NCI-H1417 treated with DMSO at 0.1 percent for 48 hours (cell line): Measurements from ENCODE around the gene FBXW12.
"Not testable (repeated sequence)": the region's sequence is repeated elsewhere in the genome, so short reads cannot be mapped to it uniquely, and the experiment has no call there.

Experiments used
- DNase-seq: peaks from one replicate; lab custom pipeline; 2025; lab: John Stamatoyannopoulos, UW

FBXW12 gene

DNA sequence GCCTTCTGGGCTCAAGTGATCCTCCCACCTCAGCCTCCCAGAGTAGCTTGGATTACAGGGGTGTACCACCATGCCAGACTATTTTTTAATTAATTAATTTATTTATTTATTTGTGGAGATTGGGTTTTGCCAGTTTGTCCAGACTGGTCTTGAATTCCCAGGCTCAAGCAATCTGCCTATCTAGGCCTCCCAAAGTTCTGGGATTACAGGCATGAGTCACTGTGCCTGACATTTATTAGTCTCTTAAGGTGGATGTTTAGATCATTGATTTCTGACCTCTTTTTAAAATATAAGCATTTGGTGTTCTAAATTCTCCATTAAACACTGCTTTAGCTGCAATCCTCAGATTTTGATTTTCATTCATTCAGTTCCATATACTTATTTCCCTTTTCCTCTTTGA lies 15.6 kb downstream of the FBXW12 start:
- DNase-seq = no peak

DNA sequence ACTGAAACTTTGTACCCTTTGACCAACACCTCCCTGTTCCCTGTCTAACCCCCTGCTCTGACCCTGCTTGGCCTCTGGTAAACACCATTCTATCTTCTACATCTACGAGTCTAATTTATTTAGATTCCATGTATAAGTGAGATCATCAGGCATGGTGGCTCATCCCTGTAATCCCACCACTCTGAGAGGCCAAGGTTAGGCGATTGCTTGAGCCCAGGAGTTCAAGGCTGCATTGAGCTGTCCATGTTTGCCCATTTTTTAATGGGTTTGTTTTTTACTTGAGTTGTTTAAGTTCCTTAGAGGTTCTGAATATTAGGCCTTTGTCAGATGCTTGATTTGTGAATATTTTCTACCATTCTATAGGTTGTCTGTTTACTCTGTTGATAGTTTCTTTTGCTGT lies 16.9 kb downstream of the FBXW12 start:
- no peak for DNase-seq

DNA sequence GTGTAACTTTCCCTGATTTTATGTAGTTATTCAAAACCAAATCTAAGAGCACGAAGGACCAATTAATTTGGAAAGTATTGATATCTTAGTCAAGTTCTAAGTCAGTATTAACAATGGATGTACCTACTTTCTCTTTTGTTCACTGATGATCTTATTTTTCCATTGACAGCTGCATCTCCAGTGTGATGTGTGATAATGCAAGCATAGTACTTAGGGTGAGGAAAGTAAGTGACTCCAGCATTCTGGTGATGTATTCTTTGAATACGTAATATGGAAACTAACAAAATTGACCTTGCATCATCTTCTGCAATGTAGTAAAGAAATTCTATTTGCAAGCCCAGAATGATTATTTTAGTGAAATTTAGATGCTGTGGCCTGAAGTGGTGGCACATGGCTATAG lies 22.4 kb downstream of the FBXW12 start:
- DNase-seq = no peak

DNA sequence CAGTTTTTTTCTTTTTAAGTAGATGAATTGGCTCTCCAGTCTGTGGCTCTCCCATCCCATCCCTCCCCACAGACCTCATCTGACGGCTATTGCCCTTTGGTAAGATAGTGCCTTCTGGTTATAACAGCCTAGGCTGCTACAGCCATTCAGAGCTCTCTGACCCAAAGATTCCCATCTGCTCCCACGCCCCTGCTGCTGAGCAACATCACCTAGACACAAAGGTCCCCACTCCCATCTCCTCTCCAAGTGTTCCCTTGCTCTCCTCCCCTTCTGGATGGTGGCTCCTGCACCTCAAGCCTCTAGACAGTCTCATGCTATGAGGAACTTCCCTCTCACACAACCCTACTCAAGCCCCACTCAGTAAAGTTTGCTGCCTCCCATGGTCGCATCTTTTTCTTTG lies 23.7 kb downstream of the FBXW12 start:
- no peak for DNase-seq

DNA sequence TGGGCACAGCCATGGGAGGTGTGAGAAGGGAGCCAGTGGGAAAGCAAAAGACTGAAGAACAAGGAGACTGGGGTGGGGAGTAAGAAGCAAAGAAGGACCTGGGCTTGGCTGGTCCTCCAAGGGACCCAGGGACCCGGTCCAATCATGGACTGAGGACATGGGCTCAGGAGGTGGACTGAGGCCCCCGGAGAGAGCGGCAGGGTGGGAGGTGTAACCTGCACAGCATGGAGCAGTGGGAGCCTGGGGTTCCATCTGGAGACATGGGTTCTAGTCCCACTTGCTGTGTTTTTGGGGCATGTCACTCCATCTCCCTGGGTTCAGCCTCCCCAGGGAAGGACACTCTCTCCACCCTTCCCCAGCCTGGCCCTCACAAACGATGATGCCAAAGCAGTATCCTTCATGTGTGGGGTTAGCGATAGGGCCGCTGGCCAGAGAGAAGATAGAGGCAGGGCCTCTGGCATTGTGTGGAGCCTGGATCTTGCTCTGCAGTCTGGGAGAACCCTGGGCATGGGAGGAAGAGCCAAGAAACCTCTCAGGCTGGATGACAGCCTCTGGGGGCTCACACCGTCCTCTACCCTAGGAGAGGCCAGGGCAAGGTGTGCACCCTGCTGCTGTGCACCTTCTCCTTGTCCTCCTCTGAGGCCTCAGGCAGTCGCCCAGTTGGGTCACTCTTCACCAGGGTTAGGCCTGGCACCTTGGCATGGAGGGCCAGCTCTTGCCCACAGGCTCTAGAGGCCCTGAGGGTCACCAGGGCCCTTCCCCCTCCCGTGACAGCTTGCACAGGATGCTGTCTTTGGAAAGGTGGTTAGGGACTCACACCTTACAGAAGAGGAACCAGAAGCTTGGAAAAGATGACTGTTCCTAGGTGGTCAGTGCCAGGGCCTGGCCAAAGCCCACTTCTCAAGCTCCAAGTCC lies 26.0 kb downstream of the FBXW12 start:
- DNase-seq = no peak

DNA sequence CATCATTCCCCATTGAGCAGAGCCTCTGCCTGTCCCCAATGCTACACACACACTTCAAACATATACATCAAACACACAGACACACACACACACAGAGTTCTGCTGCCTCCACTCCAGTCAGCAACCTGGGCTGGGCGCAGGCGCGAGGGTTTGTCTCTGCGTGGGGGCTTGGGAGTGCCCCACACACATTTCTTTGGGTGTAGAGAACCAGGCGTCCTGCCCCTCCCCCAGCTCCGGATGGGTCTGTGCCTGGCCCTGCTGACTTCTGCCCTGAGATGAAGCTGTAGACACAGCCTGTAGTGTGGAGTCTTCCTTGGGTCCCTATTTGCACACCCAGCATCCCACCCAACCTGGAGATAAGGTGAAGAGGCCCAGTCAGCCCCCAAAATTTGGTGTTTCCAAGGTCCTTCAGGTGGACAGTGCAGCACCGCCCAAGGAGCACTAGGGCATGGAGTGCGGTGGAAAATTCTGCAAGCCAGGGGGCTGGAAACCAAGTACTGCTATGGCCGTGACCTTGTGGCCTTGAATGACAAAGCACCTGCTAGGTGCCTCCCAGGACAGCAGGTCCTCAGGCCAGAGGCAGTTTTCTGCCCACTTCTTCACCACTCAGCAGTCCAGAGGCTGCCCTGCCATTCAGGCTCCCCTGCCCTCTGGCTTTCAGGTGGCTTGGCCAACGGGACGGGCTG lies 26.8 kb downstream of the FBXW12 start:
- no peak for DNase-seq

DNA sequence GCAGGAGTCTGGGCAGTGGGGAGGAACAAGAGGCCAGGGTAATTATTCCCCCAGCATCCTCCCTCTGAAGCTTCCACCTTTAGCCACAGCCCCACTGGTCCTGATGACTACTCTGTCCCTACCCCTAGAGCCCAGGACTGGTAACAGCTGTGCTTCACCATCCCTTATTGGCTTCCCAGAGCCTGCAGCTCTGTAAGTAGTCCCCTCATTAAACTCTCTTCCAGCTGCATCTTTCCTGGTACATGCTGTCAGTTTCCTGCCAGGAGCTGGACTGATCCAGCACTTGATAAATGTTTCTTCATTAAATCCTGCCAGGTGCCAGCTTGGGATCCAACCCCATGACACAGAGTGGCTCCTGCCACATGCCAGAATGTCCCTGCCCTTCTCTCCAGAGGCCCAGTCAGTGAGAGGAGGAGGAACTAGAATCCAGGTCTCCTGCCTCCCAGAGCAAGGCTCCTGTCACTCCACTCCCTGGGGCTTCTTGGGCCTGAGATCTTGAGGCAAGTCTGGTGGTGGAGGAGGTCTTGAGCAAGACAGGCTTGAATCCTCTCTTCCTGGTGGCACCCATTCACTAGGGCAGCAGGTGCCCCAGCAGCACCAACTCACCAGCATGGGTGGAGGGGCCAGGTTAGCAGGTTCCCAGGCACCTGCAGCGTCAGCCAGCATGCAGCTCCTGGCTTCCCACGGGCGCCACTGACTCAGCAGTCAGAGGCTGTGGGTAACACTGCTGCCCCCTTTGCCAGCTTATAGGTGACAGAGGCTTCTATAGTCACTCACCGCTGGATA lies 27.6 kb downstream of the FBXW12 start:
- DNase-seq = no peak

DNA sequence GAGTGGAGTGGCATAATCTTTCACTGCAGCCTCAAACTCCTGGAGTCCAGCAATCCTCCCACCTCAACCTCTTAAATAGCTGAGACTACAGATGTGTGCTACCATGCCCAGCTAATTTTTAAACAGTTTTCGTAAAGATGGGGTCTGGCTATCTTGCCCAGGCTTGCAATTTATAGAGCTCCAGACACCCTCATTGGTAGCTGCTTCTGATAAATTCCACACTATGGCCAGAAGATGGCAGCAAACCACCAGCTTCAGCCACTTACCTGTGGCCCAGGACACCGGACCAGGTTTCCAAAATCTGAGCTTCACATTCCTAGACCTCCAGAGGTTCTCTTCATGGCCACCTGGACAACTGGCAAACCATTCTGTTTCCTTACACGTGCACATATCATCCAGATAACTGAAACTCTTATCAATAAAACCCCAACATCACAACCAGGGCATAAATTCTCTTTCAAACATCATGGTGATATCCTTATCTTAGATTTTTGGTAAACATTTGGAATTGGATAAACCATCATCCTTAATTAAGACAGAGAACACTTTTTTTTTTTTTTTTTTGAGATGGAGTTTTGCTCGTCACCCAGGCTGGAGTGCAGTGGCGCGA lies 28.9 kb downstream of the FBXW12 start:
- no peak for DNase-seq

DNA sequence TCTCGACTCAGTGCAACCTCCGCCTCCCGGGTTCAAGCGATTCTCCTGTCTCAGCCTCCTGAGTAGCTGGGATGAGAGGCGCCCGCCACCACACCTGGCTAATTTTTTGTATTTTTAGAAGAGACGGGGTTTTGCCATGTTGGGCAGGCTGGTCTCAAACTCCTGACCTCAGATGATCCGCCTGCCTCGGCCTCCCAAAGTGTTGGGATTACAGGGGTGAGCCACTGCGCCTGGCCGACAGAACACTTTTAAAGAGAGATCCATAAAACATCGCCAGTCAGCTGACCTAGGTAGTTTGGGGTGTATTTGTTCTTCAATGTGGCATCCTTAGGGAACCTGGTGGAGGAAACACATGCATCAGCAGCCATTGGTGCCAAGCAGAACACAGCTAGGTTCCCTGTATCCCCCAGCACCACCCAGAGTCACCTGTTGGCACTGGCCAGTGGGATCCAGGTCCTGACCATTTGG lies 29.4 kb downstream of the FBXW12 start:
- DNase-seq = not testable (repeated sequence)

DNA sequence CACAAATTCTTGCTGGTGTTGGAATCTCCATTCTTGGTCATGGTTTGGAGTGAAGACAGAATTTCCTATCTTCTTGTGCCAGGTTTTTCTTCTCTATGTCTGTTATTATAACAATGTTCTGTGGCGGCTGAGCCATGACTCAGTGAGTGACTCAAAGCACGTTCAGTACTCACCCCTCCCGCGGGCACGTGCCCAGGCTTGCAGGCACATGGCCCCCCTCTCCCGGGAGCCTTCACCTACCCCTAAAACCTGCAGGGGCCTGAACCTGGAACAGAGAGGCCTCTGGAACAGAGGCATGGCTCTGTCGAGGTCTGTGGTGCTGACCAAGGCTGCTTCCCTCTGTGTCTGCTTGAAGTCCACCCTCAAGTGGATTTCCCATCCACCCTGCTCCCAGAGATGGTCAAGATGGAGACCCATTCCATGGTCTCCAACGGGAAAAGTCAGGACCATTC lies 30.3 kb downstream of the FBXW12 start:
- no peak for DNase-seq

DNA sequence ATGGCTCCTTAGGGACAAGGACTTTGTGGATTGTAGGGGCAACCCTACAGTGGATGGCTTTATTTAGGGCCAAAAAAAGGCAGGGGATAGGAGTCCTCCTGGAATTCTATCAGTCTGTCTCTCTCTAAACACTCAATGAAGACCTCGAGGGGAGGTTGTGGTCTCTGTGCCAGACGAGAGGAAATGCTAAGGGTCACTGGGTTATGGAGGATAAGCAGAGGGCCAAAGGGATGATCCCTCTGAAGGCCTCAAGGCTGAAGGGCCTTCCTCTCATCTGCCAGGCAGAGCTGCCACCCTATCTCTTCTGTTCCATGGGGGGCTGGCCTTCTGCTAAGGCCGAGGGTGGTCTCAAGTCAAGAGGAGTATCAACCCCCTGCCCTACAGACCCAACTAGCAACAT lies 30.9 kb downstream of the FBXW12 start:
- no peak for DNase-seq

DNA sequence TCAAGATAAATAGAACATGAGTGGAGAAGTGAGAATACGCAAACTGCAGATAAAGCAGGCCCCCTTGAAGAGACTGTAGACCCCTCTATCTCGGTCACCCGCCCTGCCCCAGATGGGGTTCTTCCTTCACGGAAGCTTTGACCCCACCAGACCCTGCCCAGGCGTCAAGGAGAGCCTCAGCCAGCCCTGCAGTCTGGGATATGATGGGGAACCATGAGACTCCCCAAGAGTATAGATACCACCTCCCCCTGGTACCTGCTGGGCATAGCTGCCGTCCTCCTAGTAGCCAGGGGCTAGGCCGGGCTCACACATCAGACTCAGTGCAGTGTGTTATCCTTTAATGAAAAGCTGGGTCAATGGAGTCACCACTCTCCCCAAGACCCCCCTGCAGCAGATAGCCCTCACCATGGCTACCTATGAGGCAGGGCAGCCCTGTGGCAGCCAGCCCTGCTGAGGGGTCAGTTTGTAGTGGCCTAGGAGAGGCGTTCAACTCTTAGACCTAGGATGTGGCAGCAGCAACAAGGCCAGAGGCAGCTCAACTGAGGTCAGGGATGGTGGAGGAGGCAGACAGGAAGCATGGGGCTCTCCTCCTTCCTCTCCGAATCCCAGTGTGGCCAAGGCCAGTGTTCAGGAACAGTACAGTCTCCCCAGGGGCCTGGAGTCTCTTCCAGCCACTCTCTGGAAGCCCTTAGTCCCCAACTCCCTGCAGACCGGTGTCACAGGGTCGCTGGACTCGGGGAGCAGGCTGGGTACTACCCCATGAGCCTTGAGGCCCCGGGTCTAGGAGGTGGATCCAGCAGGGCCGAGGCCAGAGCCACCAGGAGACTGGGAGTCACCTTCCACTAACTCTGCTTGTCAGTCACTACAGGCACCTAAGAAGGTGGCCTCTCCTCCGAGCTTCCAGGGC lies 31.8 kb downstream of the FBXW12 start:
- no peak for DNase-seq

DNA sequence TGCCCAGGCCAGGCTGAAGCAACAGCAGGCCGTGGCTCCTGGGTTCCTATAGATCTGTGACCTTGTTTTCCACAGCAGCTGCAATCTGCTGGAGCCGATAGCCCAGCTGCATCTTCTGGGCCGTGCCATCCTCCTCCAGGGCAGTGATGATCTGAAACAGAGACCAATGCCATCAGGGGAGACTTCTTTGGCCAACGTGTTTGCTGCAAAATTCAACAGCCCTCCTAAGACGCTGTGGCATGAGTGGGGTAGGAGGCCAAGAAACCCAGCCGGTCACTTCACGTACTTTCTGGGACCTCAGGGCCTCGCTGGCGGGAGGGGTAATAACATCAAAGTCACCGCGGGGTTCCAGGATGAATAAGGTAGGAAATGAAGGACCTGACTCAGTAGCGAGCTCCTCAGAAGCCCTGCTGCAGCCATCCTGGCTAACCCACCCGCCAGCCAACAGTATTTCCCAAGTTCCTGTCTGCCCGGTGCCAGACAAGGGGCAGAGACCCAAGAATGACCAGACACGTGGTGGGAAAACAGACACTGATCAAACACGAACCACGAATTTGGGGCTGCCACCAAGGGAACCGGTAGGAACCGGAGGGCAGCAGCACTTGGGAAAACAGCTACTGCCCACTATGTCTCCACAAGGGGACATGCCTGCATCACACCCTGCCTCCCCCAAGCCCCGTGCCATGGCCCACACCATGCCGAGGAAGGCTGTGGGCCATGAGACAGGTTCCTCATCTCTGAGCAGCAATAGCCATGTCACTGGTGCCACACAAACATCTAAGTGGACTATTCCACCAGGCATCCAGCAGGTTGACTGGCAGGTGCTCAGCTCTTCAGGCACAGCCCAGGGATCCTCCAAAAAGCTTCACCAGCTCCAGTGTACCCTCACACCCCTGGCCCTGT lies 32.7 kb downstream of the FBXW12 start:
- DNase-seq = no peak

DNA sequence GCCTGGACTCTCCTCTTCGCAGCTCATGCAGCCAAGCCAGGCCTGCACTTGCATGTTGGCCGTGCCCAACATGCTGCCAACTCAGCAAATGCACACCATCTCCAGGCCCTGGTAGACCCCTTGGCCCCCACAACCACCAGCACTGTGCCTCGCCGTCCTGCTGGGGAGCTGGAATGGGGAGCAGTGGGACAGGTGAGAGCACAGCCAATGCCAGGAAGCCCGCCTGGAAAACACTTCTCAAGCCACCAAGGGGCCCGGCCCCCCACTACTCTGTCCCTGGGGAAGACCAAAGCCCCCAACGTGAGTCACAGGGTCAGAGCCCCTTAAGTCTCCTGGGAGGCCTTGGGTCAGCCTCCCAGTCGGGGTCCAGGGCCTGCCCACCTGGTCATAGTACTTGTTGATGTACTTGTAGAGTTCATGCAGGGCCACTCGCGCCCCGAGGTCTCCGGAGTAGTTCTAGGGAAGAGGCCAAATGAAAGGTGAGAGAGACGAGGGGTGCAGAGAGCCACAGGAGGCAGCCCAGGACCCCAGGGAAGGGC lies 33.4 kb downstream of the FBXW12 start:
- DNase-seq = no peak

DNA sequence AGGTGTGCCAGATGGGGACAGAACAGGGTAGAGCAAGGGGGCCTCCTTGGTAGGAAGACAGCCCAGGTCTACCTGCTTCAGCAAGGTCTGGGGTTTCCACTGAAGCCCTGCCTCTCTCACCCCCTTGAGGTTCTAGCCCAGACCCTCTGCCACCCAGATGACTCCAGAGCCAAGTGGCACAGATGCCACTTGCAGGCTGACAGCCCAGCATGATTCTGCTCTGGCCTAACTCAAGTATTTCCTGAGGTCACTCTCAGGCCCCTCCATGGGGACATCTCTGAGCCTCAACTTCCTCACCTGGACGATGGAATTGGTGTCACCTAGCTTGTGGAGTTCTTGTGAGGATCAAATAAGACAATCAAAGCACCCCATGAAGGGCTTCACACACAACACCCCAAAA lies 34.0 kb downstream of the FBXW12 start:
- no peak for DNase-seq

DNA sequence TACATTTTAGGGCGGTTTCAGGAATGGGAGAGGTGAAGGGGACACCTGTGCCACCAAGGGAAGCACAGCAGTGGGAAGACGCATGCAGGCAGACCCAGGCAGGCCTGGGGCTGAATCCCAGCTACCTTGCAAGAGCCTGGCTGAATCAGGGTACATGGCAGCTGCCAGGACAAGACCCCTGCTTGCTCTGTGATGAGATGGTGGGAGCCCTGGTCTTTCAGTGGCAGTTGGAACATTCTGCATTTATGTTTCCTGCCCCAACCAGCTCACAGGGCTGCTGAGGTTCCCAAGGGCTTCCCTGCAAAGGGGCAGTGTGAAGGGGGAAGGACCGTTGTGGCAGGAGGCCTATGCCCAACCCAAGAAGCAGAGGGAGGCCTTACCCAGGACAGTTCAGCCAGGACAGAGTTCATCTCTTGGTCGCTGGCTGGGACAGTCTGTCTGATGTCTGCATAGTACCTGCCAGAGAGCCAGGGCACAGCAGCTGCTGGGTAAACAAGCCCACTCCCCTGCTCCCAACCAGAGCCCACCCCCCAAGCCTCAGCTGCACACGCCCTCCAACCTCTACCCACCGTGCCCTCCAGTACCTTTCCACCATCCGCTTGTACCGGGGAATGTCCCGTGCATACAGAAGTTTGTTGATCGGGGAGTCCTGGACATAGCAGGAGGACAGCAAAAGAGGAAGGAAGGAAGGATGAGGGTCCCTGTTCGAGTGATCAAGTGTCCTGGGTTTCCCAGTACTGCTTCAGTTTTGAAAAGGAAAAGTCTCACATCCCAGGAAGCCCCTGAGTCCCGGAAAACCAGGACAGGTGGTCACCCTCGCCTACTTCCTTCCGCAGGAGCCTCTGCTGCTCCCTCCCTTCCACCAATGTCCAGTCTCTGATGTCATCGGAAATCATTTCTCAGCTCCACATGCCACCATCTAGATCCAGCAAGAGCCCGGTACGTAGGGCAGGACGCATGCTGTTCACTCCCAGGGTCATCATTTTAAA lies 34.7 kb downstream of the FBXW12 start:
- no peak for DNase-seq

DNA sequence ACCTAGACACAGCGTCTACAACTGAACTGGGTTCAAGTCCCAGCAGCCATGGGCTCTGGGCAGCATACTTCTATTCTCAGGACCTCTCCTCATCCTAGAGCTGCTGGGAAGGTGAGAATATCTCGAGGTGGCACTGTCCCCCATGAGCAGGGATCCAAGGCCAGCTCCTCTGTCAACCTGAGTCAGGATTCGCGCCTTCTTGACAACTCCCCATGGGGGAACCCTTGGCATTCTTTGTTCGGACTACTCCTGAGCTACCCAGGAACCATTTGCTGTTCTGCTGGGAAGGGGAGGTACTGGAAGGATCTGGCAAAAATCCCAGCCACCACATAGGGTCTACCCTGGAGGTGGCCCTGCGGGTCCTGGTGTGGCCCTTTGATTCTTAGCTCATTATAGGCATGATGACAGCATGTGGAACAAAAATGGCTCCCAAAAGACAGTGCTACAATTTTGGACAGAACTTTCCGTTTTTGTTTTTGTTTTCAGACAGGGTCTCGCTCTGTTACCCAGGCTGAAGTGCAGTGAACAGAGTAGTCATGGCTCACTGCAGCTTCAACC lies 35.6 kb downstream of the FBXW12 start:
- no peak for DNase-seq

DNA sequence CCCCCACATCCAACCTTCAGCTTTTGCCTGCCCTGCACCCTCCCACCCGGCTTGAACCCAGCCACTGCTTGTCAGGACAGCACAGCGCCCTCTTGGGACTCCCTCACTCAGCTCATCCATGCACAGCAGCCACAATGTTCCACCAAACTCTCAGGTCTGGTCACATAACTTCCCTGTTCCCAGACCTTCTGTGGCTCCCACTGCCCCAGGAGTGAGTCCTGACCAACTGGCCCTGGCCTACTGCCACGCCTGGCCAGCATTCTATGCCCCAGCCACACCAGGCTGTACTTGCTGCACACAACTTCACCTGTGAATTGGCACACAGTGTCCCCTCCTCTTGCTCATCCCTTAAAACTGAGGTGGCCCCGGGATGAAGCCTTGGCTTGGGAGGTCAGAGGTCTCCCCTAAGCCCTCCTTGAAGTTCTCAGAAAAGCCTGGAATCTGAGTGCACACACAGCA lies 36.8 kb downstream of the FBXW12 start:
- DNase-seq = no peak
